ENCODE results near the gene PSME2.

DNA sequence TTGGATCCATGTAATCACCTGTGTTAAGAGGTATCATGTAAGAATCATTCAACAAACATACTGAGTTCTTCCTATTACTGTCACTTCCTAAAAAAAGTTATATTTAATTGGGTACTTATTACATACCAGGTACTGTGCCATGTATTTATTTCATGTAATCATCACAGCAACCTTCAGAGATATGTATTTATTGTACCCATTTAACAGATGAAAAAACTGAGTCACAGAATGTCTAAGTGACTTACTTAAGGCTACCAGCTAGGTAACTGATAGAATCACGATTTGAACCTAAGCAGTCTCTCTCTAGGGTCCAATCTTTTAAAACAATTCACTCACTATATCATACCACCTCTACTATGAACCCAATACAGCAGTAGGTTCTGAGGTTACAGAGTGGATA lies 2.0 kb downstream of the PSME2 start:
- TF ChIP-seq CHD2 (IDR thresholded peaks at IDR 0.05; ENCODE audit: low read length, partially characterized antibody) (no peak), JUN (IDR thresholded peaks at IDR 0.05) (no peak)
- TF ChIP-seq, protein P1, sequence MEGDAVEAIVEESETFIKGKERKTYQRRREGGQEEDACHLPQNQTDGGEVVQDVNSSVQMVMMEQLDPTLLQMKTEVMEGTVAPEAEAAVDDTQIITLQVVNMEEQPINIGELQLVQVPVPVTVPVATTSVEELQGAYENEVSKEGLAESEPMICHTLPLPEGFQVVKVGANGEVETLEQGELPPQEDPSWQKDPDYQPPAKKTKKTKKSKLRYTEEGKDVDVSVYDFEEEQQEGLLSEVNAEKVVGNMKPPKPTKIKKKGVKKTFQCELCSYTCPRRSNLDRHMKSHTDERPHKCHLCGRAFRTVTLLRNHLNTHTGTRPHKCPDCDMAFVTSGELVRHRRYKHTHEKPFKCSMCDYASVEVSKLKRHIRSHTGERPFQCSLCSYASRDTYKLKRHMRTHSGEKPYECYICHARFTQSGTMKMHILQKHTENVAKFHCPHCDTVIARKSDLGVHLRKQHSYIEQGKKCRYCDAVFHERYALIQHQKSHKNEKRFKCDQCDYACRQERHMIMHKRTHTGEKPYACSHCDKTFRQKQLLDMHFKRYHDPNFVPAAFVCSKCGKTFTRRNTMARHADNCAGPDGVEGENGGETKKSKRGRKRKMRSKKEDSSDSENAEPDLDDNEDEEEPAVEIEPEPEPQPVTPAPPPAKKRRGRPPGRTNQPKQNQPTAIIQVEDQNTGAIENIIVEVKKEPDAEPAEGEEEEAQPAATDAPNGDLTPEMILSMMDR (IDR thresholded peaks at IDR 0.05), result no peak
